ENCODE results near the gene ADGRV1.

The ADGRV1 gene

DNA sequence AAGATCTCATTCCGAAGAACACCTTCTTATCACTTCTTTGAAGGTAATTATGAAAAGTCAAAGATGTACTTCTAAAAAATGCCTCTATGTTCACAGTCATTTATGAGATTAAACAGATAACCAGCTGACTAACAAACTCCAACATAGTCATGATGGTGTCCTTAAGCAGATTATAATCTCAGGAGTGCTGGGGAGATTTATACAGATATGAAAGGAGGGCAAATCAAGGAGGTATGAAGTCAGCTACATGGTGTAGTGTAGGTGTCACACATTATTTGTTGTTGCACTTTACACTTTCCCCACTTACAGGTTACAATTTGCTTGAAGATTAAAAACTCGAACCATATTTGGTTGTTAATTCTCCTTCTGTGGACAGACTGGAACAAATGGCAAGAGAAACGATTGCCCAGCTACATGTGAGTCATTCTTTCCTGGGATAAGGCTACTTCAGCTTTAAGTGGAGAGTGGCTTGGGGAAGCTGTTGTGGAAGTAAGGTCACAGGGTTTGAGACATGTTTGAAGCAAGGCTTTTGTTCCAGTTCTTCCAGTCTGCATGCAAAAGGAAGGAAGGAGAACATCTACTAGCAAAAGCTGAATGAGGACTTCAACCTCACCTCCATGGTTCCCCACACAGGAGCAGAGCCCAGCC is 320.1 kb downstream of the ADGRV1 start:
- CTCF ChIA-PET, result interaction anchor here (0.9 kb wide), 1 partner anchor 541 kb away, joined by 3 read pairs; no protein-coding TSS in a partner anchor
- Histone ChIP-seq H3K4me1 (ENCODE audit: control insufficient read depth, insufficient read depth, low read length) (no peaks in the 10 kb centered on the region), H3K27ac (ENCODE audit: extremely low read depth, low read depth, low read length) (no peak overlapping the region), H3K36me3 (ENCODE audit: control insufficient read depth in 2 of 2, insufficient read depth in 1 of 2, low read length in 2 of 2) (no peaks in the 10 kb centered on the region; a peak in 1 of 3 replicates), H3K9me3 (ENCODE audit: control insufficient read depth, insufficient read depth, low read depth, low read length) (no peaks in the 10 kb centered on the region), H3K4me3 (ENCODE audit: low read depth, low read length) (no peak overlapping the region)
- POLR2A ChIA-PET, result no interaction called here
- TF ChIP-seq, protein P1, sequence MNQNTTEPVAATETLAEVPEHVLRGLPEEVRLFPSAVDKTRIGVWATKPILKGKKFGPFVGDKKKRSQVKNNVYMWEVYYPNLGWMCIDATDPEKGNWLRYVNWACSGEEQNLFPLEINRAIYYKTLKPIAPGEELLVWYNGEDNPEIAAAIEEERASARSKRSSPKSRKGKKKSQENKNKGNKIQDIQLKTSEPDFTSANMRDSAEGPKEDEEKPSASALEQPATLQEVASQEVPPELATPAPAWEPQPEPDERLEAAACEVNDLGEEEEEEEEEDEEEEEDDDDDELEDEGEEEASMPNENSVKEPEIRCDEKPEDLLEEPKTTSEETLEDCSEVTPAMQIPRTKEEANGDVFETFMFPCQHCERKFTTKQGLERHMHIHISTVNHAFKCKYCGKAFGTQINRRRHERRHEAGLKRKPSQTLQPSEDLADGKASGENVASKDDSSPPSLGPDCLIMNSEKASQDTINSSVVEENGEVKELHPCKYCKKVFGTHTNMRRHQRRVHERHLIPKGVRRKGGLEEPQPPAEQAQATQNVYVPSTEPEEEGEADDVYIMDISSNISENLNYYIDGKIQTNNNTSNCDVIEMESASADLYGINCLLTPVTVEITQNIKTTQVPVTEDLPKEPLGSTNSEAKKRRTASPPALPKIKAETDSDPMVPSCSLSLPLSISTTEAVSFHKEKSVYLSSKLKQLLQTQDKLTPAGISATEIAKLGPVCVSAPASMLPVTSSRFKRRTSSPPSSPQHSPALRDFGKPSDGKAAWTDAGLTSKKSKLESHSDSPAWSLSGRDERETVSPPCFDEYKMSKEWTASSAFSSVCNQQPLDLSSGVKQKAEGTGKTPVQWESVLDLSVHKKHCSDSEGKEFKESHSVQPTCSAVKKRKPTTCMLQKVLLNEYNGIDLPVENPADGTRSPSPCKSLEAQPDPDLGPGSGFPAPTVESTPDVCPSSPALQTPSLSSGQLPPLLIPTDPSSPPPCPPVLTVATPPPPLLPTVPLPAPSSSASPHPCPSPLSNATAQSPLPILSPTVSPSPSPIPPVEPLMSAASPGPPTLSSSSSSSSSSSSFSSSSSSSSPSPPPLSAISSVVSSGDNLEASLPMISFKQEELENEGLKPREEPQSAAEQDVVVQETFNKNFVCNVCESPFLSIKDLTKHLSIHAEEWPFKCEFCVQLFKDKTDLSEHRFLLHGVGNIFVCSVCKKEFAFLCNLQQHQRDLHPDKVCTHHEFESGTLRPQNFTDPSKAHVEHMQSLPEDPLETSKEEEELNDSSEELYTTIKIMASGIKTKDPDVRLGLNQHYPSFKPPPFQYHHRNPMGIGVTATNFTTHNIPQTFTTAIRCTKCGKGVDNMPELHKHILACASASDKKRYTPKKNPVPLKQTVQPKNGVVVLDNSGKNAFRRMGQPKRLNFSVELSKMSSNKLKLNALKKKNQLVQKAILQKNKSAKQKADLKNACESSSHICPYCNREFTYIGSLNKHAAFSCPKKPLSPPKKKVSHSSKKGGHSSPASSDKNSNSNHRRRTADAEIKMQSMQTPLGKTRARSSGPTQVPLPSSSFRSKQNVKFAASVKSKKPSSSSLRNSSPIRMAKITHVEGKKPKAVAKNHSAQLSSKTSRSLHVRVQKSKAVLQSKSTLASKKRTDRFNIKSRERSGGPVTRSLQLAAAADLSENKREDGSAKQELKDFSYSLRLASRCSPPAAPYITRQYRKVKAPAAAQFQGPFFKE (tag by site-specific recombination; IDR thresholded peaks at IDR 0.05; ENCODE audit: borderline replicate concordance), result no peak
- TF ChIP-seq ZNF580 (tag by site-specific recombination; IDR thresholded peaks at IDR 0.05), result no peak
- TF ChIP-seq ZNF292 (tag by site-specific recombination; IDR thresholded peaks at IDR 0.05; ENCODE audit: borderline replicate concordance, low read depth), result no peak
- no peak for TF ChIP-seq ZNF146 (tag by site-specific recombination; IDR thresholded peaks at IDR 0.05)
- TF ChIP-seq ZNF341 (tag by site-specific recombination; IDR thresholded peaks at IDR 0.05; ENCODE audit: low read depth), result no peak
- TF ChIP-seq ZNF223 (tag by site-specific recombination; IDR thresholded peaks at IDR 0.05), result no peak
- no peak for TF ChIP-seq PBX3 (CRISPR knock-in tag; IDR thresholded peaks at IDR 0.05)
- TF ChIP-seq, protein P2, sequence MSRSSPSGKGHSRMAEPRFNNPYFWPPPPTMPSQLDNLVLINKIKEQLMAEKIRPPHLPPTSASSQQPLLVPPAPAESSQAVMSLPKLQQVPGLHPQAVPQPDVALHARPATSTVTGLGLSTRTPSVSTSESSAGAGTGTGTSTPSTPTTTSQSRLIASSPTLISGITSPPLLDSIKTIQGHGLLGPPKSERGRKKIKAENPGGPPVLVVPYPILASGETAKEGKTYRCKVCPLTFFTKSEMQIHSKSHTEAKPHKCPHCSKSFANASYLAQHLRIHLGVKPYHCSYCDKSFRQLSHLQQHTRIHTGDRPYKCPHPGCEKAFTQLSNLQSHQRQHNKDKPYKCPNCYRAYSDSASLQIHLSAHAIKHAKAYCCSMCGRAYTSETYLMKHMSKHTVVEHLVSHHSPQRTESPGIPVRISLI (tag by site-specific recombination; IDR thresholded peaks at IDR 0.05), result no peak
- TF ChIP-seq ZXDB (tag by site-specific recombination; IDR thresholded peaks at IDR 0.05), result no peak

GRCh38 chr5:90881626-90882150 is 323.1 kb downstream of the ADGRV1 start:
- ChIA-PET CTCF (interaction anchor here (0.7 kb wide), 1 partner anchor 12 kb away, joined by 3 read pairs; no protein-coding TSS in a partner anchor), POLR2A (no interaction called here)
- no peaks in the 10 kb centered on the region for H3K4me1 ChIP-seq (ENCODE audit: control insufficient read depth, insufficient read depth, low read length)
- no peaks in the 10 kb centered on the region; a peak in 1 of 3 replicates for H3K36me3 ChIP-seq (ENCODE audit: control insufficient read depth in 2 of 2, insufficient read depth in 1 of 2, low read length in 2 of 2)
- H3K9me3 ChIP-seq (ENCODE audit: control insufficient read depth, insufficient read depth, low read depth, low read length), result no peaks in the 10 kb centered on the region
- H3K27ac ChIP-seq (ENCODE audit: extremely low read depth, low read depth, low read length), result no peak overlapping the region
- no peak overlapping the region for H3K4me3 ChIP-seq (ENCODE audit: low read depth, low read length)
- TF ChIP-seq ZNF138 (tag by site-specific recombination; IDR thresholded peaks at IDR 0.05; ENCODE audit: borderline replicate concordance) (no peak), ZEB2 (tag by site-specific recombination; IDR thresholded peaks at IDR 0.05) (no peak), GLI4 (tag by site-specific recombination; IDR thresholded peaks at IDR 0.05) (no peak), MEIS1 (CRISPR knock-in tag; IDR thresholded peaks at IDR 0.05; ENCODE audit: borderline replicate concordance) (no peak), OVOL3 (tag by site-specific recombination; IDR thresholded peaks at IDR 0.05) (no peak), ZNF843 (tag by site-specific recombination; IDR thresholded peaks at IDR 0.05) (no peak), REPIN1 (tag by site-specific recombination; IDR thresholded peaks at IDR 0.05; ENCODE audit: low read depth) (no peak)
- TF ChIP-seq, protein P3, sequence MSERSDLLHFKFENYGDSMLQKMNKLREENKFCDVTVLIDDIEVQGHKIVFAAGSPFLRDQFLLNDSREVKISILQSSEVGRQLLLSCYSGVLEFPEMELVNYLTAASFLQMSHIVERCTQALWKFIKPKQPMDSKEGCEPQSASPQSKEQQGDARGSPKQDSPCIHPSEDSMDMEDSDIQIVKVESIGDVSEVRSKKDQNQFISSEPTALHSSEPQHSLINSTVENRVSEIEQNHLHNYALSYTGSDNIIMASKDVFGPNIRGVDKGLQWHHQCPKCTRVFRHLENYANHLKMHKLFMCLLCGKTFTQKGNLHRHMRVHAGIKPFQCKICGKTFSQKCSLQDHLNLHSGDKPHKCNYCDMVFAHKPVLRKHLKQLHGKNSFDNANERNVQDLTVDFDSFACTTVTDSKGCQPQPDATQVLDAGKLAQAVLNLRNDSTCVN (tag by site-specific recombination; optimal IDR thresholded peaks at IDR 0.05), result no peak
- TF ChIP-seq, protein P1 (tag by site-specific recombination; IDR thresholded peaks at IDR 0.05; ENCODE audit: borderline replicate concordance), result no peak
